PC-3 (cell line): ENCODE measurements around the gene RERG.

Source experiments
- CTCF ChIP-seq: fragments of 300-600 bp; sonication (generic); conservative IDR thresholded peaks from 2 replicates; pipeline ENCODE4 v1.5.1; 2017; ENCODE audit warnings: antibody characterized with exemption, low read depth, mild to moderate bottlenecking, low read length
- EZH2 ChIP-seq: fragments of 300-600 bp; sonication (generic); IDR thresholded peaks from one replicate; pipeline ENCODE4 v1.6.1; 2017; ENCODE audit warnings: antibody characterized with exemption, mild to moderate bottlenecking, low read length; ENCODE audit not compliant: unreplicated experiment

GRCh38 chr12:15225136-15225862, 4.1 kb upstream of the RERG start:
- TF ChIP-seq CTCF, result no peak
- no peak for TF ChIP-seq EZH2
